Common myeloid progenitor, CD34-positive (primary cell): ENCODE data around the gene WDR62.
A peak's percentile ranks its signal among the peaks of the same experiment; 100 is the strongest.

Experiments
- CTCF ChIA-PET: fragments of 350-600 bp; sonication (Branson Sonifier 250); formaldehyde crosslinking; loops from one replicate; lab custom pipeline; 2021; ENCODE audit warnings: antibody characterized with exemption; lab: Charles Lee
- POLR2A ChIA-PET: fragments of 350-600 bp; sonication (Branson Sonifier 250); formaldehyde crosslinking; loops from one replicate; lab custom pipeline; 2021; ENCODE audit warnings: antibody characterized with exemption; lab: Charles Lee
- DNase-seq, 3 donors: peaks; one replicate each; pipeline versions ENCODE4 v3.0.0 to v3.0.0-alpha.2; 2013
- H3K27ac ChIP-seq, 2 experiments: 1 replicate in 1 of 2; 2 replicates in 1 of 2; pipeline ENCODE4 v1.7.0; 2013; ENCODE audit warnings: inconsistent platforms in 2 of 2, low read length in 2 of 2, mild to moderate bottlenecking in 2 of 2, low read depth in 1 of 2, moderate library complexity in 1 of 2; ENCODE audit not compliant: severe bottlenecking in 2 of 2, insufficient read depth in 1 of 2, poor library complexity in 1 of 2
- H3K27me3 ChIP-seq, 5 experiments: replicated peaks in 2 of 5; 1 replicate in 3 of 5; 2 replicates in 2 of 5; pipeline versions ENCODE4 v1.6.1 to v1.7.0; 2013; ENCODE audit warnings: low read length in 4 of 5, mild to moderate bottlenecking in 2 of 5, moderate library complexity in 2 of 5, inconsistent platforms in 1 of 5; ENCODE audit not compliant: insufficient read depth in 5 of 5, control insufficient read depth in 4 of 5
- H3K36me3 ChIP-seq, 4 experiments: 1 replicate in 2 of 4; 2 replicates in 2 of 4; pipeline versions ENCODE4 v1.6.1 to v1.7.0; 2013; ENCODE audit warnings: low read length in 3 of 4, control low read depth in 1 of 4, mild to moderate bottlenecking in 1 of 4; ENCODE audit not compliant: control insufficient read depth in 4 of 4, insufficient read depth in 4 of 4
- H3K4me1 ChIP-seq, 4 experiments: 1 replicate in 3 of 4; 2 replicates in 1 of 4; pipeline versions ENCODE4 v1.6.1 to v1.7.1; 2013; ENCODE audit warnings: low read length in 3 of 4, mild to moderate bottlenecking in 3 of 4, control low read depth in 1 of 4, inconsistent platforms in 1 of 4, moderate library complexity in 1 of 4; ENCODE audit not compliant: control insufficient read depth in 4 of 4, insufficient read depth in 4 of 4; ENCODE audit errors: control extremely low read depth in 1 of 4
- H3K4me3 ChIP-seq, 7 experiments: 1 replicate in 4 of 7; 2 replicates in 3 of 7; pipeline versions ENCODE4 v1.5.1 to v1.7.0; 2013; ENCODE audit warnings: mild to moderate bottlenecking in 7 of 7, low read length in 6 of 7, moderate library complexity in 6 of 7, inconsistent platforms in 2 of 7, low read depth in 2 of 7, control low read depth in 1 of 7; ENCODE audit not compliant: insufficient read depth in 4 of 7, control insufficient read depth in 1 of 7; ENCODE audit errors: extremely low read depth in 1 of 7
- H3K9me3 ChIP-seq, 5 experiments: 1 replicate in 4 of 5; 2 replicates in 1 of 5; pipeline versions ENCODE4 v1.6.1 to v1.7.1; 2013; ENCODE audit warnings: low read length in 4 of 5, mild to moderate bottlenecking in 2 of 5, inconsistent platforms in 1 of 5, low read depth in 1 of 5, moderate library complexity in 1 of 5; ENCODE audit not compliant: control insufficient read depth in 4 of 5, insufficient read depth in 2 of 5; ENCODE audit errors: control extremely low read depth in 1 of 5
- WGBS: methylation state at CpG from one replicate; pipeline ENCODE4 v1.1.5; 2013; ENCODE audit not compliant: insufficient coverage; 5-methylcytosine and 5-hydroxymethylcytosine counted together

WDR62 gene

GRCh38 chr19:36150586-36150985 is 95.9 kb downstream of the WDR62 start:
- POLR2A ChIA-PET, result no interaction called here
- Histone ChIP-seq H3K27ac (no peak overlapping the region), H3K4me3 (no peak overlapping the region), H3K27me3 (no peaks in the 10 kb centered on the region), H3K9me3 (no peaks in the 10 kb centered on the region), H3K36me3 (peaks cover 17 to 53% (median 40%) of the 10 kb centered on the region in 4 experiments), H3K4me1 (peaks cover 0 to 10% (median 0%) of the 10 kb centered on the region in 4 experiments)
- DNase-seq, result no peak
- CTCF ChIA-PET, result no interaction called here
- WGBS, result 84% methylated on average over 4 of the region's 5 CpGs

- Histone ChIP-seq H3K9me3 (no peaks in the 10 kb centered on the region), H3K27me3 (no peaks in the 10 kb centered on the region), H3K4me3 (no peak overlapping the region), H3K4me1 (peaks cover 0 to 10% (median 0%) of the 10 kb centered on the region in 4 experiments), H3K27ac (no peak overlapping the region), H3K36me3 (peaks cover 10 to 45% (median 32%) of the 10 kb centered on the region in 4 experiments)
- 94% methylated on average over 28 of the region's 47 CpGs for WGBS
- POLR2A ChIA-PET, result no interaction called here
- CTCF ChIA-PET, result interaction anchor here (0.8 kb wide), 1 partner anchor 14 kb away, joined by 3 read pairs; no protein-coding TSS in a partner anchor
- no peak for DNase-seq
These were observed 96.7 kb downstream of the WDR62 start for GRCh38 chr19:36151144-36152018.

GRCh38 chr19:36152019-36152351 is 97.3 kb downstream of the WDR62 start:
- Histone ChIP-seq H3K36me3 (peaks cover 6 to 39% (median 27%) of the 10 kb centered on the region in 4 experiments), H3K27me3 (no peaks in the 10 kb centered on the region), H3K9me3 (no peaks in the 10 kb centered on the region), H3K4me3 (peak overlapping the region in 3 of 7 experiments; percentile 48 to 71 (median 56)), H3K4me1 (peaks cover 0 to 10% (median 0%) of the 10 kb centered on the region in 4 experiments), H3K27ac (no peak overlapping the region)
- 79% methylated on average over 11 of the region's 16 CpGs for WGBS
- DNase-seq, result no peak
- CTCF ChIA-PET, result no interaction called here
- POLR2A ChIA-PET, result no interaction called here

- Histone ChIP-seq H3K36me3 (peaks cover 4 to 35% (median 24%) of the 10 kb centered on the region in 4 experiments), H3K9me3 (no peaks in the 10 kb centered on the region), H3K4me3 (peak within 1 kb of the TSS in 5 of 7 experiments; percentile 42 to 75 (median 56)), H3K27me3 (no peaks in the 10 kb centered on the region), H3K4me1 (peaks cover 0 to 10% (median 0%) of the 10 kb centered on the region in 4 experiments), H3K27ac (no peak within 1 kb of the TSS)
- POLR2A ChIA-PET, result no interaction called here
- 35% methylated on average over 35 of the region's 40 CpGs for WGBS
- DNase-seq, result peak in 2 of 3 donors; percentile 14 to 30
- CTCF ChIA-PET, result interaction anchor here (0.6 to 1.7 kb wide), 6 partner anchors 10 to 34 kb away, joined by 3 to 14 read pairs (median 4); no protein-coding TSS in a partner anchor
These were observed 97.8 kb downstream of the WDR62 start, which contains the start of gene COX7A1 for GRCh38 chr19:36152352-36153091. Gene COX7A1 (minus strand): TSS chr19:36152447. CDS start chr19:36152407, 40 bp downstream.

GRCh38 chr19:36153126-36153525 is 98.4 kb downstream of the WDR62 start:
- H3K27ac ChIP-seq, result no peak overlapping the region
- peaks cover 4 to 29% (median 22%) of the 10 kb centered on the region in 4 experiments for H3K36me3 ChIP-seq
- H3K9me3 ChIP-seq, result no peaks in the 10 kb centered on the region
- 95% methylated on average over 10 of the region's 10 CpGs for WGBS
- CTCF ChIA-PET, result interaction anchor here (0.6 to 1.7 kb wide), 8 partner anchors 10 to 35 kb away, joined by 3 to 14 read pairs (median 4); partner anchors contain the start of gene CAPNS1
- peak overlapping the region in 1 of 7 experiments; percentile 71 for H3K4me3 ChIP-seq
- peaks cover 0 to 10% (median 0%) of the 10 kb centered on the region in 4 experiments for H3K4me1 ChIP-seq
- H3K27me3 ChIP-seq, result no peaks in the 10 kb centered on the region
- POLR2A ChIA-PET, result no interaction called here
- DNase-seq, result no peak
